NK-92 (cell line): Measurements from ENCODE around the gene SLC25A25.
"Not testable (repeated sequence)": the region's sequence is repeated elsewhere in the genome, so short reads cannot be mapped to it uniquely, and the experiment has no call there.

Source experiments
- DNase-seq: peaks from one replicate; lab custom pipeline; 2025; ENCODE audit not compliant: unreplicated experiment; lab: John Stamatoyannopoulos, UW

The SLC25A25 gene

DNA sequence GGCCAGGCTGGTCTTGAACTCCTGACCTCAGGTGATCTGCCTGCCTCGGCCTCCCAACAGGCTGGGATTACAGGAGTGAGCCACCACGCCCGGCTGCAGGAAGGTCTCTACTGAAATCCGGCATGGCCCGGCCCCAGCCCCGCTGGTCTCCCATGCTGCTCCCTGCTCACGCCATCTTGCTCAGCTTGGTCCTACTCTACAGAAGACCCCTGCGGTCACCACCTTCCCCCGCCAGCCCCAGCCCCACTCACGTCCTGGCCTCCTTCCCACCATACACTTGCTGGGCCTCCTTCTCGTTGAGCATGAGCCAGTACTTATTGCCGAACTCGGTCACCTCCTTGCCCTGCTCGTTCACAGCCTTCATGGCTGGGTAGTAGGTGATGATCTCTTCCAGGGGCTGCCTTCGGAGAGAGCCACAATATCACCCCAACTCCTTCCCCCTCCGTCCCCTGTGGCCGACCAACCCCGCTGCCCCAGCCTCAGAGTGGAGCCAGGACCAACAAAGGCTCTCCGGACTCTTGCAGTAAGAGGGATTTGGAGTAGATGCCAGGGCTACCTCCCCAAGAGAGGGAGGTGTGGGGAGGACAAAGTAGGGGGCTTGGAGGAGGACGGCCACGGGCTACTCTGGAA lies 55.5 kb downstream of the SLC25A25 start:
- DNase-seq: no peak

DNA sequence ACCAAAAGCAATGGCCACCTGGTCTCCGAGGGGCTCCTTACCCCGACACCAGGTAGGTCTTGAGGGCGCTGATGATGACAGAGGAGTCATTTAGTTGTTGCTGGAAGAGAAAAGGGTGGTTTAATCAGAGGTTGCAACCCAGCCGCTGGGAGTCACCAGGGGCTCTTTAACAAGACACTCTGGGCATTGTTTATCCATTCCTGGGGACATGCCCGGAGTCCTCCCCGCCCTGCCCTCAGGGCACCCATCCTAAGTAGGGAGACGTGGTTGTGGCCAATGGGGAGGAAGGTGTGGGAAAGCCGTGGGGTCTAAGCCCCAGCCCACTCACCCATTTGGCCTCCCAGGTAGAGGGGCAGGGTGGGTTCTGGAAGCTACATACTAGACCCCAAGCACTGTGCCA lies 56.4 kb downstream of the SLC25A25 start:
- DNase-seq: no peak

DNA sequence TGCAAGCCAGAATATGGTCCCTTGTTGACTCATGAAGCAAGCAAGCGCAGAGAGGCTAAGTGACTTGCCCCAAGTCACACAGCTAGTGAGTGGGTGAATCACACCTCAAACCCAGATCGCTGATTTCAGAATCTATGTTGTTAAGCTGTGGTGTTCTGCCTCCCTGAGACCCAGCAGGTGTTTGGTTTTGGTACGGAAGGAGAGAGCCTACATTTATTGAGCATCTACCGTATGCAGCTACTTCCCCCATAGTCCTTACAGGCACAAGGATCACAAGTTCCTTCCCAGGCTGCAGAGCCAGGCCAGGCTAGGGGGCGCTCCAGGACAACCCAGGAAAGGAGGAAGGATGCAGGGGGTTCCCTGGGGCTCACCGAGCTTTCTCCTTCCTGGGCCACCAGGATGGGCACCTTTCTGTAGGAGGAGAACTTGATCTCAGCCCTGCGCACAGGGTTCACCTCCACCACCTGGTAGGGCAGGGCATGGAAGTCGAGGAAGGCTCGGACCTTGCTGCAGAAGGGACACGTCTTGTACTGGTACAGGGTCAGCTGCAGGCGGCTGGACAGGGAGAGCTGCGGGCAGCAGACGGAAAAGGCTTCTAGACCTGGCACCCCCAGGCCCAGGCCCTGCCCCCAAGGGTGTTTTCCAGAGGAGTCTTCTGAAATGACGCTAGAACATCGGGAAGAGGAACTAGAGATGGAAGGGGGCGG lies 57.0 kb downstream of the SLC25A25 start:
- DNase-seq: no peak

DNA sequence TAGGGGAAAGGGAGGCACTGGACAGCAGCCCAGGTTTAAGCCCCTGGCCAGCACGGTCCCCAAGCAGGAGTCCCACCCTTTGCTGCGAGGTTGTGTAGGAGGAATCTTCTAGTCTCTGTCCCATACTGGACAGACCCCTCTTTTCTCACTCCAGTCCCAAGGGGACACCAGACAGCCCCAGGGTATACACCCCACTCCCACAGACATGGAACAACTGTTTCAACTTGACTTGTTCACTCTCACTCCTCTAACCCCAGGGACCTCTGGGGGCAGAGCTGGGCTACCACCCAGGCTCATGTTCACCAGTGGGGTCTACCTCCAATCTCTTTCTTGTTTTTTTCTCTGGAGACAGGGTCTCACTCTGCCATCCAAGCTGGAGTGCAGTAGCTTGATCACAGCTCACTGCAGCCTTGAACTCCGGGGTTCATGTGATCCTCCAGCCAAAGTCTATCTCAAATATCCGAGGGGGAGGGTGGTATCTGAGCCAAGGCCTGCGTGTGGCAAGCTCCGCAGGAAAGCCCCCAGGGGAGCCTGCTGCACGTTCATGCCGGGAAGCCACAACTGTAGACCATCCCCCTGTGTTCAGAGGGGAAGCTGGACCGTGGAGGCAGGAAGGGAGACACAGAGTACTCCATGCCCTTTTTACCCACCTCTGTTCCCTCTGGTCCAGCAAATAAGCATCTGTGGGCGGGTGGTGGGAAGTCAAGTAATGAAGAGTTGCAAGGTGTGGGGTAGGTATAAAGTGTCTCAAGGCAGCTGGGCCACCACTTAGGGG lies 57.7 kb downstream of the SLC25A25 start:
- no peak for DNase-seq

DNA sequence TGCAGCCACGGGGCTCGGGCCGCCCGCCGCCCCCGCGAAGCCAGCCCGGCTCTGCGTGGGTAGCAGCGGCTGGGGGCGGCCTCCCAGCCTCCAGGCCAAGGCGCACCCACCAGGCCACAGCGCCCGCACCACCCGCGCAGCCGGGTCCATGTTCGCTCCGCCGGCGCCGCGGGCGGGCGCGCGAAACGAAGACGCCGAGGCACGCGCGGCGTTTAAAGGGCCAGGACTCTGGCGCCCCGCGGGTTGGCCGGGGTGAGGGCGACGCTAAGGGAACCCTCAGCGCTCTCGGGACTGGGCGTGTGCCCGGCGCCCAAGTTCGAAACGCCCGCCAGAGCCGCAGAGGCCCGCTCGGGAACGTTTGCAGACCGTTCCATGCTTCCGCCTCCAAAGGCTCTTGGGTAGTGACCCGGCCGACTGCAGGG lies 59.5 kb downstream of the SLC25A25 start, which contains the start of gene PTGES2:
Gene PTGES2, minus strand, starts transcription at position 162 of the 422 bp plus-strand sequence. Its CDS starts 12 bp downstream, at position 150.
- DNase-seq: no peak

DNA sequence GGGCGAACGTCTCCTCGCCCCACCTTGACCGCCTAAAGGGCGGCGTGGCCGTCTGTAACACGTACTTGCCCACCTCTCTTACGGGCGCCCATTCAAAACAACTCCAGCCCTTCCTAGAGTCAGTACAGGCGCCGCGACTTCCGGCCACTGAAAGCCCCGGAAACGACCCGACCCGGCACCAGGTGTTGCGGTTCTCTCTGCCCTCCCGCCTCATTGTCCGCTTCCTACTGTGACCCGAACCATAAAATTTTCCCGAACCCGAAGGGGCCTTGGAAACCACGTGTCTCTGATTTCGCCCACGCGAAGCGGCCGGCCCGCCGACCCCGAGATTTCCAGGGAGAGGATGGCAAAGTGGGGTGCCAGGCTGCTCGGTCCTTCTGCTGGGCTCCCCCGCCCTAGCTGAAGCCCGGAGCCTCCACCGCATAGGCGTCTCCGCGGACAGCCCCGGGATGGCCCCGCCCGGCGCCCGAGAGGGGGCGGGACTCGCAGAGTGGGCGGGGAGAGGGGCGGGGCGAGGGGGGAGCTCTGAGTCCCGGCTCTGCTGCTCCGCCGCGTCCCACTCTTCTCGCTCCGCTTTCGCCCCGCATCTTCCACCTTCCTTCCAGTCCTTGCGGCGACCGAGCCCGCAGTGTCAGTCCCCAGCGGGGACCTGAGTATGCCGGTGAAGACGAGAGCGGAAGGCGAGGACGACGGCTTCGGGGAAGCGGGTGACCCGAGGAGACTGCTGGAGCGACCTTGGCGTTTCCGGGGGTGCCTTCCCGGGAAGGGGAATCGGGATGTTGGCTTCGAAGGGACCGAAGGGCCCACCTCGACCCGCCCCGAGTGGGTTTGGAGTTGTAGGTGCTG lies 60.2 kb downstream of the SLC25A25 start:
- no peak for DNase-seq

DNA sequence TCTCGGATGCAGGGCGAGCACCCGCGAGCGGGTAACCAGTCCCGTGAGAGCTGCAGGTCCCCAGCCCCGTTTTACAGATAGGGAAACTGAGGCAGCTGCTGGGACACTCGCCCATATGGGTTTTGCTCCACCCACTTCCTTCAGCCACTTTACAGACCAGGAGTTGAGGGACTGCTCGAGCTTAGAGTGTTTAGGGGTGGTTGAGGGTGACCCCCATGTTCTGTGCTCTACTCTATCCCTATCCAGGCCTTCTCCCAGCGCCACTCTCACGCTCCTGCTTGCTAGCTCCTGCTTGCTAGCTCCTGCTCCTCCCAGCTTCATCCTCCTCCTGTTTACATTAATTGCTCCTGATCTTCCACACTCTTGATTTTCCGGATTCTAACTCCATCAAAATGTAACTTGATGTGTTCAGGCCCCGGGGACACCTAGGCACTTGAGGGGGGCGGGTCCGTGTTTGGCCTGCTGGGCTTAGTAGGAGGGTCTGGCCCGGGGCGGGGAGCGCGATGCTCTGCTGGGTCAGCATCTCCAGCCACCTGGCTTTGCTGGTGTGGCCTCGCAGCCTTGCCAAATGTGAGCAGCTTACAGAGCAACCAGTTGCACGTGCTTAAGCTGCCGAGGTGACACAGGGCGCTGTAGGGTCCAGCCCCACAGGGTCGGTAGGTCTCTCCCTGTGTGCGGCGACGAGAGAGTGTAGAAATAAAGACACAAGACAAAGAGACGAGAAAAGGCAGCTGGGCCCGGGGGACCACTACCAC lies 61.0 kb downstream of the SLC25A25 start:
- no peak for DNase-seq

DNA sequence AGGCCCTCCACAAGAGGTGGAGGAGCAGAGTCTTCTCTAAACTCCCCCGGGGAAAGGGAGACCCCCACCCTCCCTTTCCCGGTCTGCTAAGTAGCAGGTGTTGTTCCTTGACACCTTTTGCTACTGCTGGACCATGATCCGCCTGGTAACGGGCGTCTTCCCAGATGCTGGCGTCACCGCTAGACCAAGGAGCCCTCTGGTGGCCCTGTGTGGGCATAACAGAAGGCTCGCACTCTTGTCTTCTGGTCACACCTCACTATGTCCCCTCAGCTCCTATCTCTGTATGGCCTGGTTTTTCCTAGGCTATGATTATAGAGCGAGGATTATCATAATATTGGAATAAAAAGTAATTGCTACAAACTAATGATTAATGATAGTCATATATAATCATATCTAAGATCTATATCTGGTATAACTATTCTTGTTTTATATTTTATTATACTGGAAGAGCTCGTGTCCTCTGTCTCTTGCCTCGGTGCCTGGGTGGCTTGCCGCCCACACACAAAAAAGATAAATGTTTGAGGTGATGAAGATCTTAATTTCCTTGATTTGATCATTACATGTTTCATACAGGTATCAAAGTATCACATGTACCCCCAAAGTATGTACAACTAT lies 62.1 kb downstream of the SLC25A25 start:
- DNase-seq: not testable (repeated sequence)

DNA sequence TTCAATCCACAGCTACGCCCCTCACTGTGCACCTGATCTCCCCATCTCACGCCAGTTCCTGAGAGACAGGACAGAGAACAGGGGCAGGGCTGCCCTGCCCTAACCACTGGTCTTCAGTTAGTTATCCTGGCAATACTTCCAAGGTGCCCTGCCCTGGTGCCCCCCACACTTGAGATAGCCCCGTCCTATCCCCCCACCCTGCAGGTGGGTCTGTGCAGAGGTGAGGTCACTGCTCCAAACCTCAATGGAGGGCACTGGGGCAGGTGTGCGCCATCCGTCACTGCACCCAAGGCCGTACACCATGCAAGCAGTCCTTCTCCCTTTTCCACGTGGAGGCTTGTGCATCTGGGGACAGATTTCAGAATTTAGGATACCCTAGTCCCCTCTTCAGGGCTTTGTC lies 62.6 kb downstream of the SLC25A25 start:
- not testable (repeated sequence) for DNase-seq

DNA sequence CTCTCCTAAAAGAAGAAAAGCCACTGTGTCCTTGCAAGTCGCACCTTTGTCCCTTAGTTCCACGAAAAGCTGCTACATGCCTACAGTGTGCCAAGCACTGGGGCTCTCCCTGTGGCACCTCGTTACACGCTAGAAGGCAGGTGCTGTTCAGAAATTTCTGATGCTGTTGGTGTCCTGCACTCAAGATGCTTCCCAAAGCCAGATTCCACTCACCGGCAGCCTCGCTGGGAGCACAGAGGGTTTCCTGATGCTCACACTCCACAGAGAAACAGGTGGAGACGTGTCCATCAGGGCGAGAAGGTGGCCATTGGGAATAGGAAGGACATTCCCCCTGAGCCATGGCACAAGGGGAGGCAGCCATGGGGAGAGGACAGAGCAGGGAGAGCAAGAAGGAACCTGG lies 63.3 kb downstream of the SLC25A25 start:
- not testable (repeated sequence) for DNase-seq

DNA sequence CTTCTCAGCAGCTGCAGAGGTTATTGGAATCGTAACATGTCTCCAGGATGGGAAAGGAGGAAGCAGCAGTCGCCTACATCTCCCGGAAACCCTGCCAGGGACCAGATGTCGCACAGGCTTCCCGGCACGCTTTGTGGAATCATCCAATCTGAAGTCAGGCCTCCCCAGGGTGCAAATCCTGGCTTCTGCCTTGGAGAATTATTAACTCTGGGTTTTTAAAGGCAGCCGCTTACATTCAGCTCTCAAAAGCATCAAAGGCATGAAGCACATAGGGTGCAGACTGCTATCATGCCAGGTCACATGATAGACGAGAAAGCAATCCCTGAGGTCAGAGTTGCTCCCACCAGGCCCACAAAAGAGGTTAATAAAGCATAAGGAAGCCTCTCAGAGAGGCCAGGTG lies 64.1 kb downstream of the SLC25A25 start:
- DNase-seq: not testable (repeated sequence)

DNA sequence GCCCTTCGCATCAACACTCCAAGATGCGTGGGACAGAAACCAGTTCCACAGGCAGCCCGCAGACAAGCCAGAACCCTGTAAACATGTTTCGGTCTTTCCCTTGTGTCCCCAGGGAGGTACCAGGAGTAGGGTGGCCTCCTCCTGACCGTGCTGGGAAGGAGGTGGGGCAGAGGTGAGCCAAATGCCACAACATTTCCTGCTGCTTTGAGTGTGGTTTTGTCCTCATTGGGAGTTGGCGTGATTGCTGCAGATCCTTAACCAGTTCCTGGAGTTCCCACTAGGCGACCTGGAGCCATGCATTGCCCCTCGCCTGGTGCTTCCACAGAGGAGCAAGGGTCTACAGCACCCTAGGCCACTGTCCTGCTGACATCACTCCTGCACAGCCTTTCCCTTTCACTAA lies 67.5 kb downstream of the SLC25A25 start:
- not testable (repeated sequence) for DNase-seq

DNA sequence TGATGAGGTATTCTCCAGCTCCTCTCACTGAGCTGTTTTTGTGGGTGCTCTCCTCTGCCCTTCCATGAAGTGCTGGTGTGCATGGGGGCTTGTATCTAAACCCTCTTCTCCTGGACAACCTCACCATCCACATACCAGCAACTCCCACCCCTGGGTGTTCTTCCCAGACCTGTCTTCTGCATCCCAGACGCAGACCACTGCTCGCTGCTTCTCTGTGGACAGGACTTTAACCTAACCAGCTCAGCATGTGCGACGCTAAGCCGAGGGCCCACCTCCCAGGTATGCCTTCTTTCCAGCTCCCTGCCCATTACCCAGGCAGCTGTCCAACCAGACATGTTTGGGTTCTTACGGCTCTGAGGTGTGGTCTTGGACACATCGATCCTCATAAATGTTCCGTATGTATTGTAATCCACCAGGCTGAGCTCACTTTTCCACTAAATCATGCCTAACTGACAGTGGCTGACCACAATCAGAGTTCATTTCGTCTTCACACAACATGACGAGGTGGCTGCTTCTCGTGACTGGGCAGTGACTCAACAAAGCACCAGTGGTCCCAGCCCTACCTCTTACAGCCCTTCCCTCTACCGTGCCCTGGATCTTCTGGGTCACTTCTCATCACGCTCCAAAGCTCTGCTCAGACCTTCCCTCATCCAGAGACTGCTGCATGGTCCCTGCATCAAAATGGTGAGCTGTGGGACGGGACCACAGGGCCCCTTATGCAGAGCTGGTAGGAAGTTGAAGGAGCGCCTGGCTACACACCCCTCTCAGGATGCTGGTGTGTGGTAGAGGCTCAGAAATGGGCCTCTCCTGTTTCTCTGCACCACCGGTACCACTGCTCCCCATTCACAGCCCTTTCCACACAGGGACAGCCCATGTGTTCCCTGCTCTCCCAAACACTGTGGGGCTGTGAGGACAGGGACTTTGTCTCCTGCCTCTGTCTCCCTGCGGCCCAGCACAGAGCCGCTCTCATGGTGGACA lies 69.1 kb downstream of the SLC25A25 start:
- no peak for DNase-seq

DNA sequence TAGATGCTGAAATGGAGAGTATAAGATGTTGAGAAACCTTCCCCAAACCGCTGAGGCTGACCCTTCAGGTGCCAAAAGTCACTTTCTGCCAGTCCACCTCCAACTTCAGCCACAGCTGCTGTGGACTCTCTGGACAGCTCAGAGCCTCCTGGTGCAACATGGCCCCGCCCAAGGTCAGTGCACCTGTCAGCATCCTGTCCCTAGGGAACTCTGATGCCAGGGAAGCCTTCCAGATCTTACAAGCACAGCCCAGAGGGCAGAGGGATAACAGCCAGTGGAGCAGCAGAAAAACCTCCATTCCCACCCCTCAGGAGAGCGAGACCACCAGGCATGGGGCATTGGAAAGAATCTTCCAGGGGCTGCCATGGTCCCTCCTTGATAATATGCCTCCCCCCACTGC lies 70.0 kb downstream of the SLC25A25 start:
- no peak for DNase-seq

DNA sequence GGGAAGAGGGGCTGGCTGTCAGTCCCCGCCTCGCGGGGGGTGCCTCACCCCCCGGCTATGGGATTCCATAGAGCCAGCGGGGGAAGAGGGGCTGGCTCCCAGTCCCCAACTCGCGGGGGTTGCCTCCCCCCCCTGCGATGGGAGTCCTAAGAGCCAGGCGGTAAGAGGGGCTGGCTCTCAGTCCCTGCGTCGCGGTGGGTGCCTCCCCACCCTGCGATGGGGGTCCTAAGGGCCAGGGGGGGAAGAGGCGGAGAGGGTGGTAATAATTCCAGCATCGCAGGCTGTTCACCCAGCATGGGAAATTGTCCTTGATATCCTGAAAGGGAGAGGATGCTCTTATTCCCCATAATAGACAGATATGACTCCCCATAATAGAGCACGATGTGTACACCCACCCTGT lies 71.6 kb downstream of the SLC25A25 start:
- DNase-seq: no peak

DNA sequence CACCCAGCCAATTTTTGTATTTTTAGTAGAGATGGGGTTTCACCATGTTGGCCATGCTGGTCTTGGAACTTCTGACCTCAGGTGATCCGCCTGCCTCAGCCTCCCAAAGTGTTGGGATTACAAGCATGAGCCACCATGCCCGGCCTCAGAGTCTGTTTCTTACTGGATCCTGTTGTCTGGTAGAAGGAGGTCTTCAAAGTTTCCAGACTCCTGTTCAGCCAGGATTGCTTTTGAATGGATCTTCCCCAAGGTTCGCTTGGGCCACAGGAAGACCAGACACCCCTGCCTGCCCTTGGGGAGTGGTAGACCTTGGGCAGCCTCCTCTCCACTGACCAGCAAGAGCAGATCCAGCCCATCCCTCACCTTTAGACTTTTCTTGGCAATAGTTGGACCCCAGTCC lies 73.6 kb downstream of the SLC25A25 start:
- DNase-seq: no peak

DNA sequence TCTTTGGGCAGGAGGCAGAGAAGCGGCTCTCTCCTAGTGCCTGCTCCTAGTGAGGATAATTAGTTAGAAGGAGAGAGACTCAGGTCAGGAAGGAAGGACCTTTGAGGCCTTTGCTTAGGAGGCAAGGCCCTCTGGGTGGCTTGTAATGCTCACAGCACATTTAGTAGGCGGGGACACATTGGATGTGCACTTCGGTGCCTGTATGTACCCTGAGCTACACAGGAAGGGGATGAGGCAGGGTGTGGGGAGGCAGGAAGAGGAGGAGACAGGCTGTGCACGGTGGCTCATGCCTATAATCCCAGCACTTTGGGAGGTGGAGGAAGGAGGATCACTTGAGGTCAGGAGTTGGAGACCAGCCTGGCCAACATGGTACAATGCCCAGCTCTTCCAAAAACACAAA lies 74.0 kb downstream of the SLC25A25 start:
- no peak for DNase-seq

DNA sequence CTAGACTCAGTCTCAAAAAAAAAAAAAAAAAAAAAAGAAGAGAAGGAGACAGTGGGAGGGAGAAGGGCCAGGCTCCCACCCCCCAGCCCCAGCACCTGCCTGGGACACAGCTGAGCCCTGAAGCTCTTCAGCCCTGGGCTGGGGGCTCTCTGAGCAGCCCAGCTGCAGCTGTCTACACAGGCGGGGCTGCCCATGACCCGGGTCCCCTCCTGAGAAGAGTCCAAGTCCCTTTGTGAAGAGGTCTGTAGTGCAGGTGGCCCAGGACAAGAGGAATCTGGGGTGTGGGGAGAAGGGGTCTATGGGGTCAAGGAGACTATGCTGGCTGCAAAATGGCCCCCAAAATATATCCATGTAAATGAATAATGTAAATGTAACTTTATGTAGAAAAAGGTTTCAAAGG lies 74.6 kb downstream of the SLC25A25 start:
- no peak for DNase-seq
